Breast epithelium (tissue), 3 donors: Measurements from ENCODE around the gene GPC2.

Experiments used
- CTCF ChIP-seq, 3 donors: fragments of 450-650 bp; IDR thresholded peaks; one replicate each; pipeline ENCODE4 v1.5.1; 2016 to 2017; ENCODE audit warnings: antibody characterized with exemption in 3 of 3, mild to moderate bottlenecking in 3 of 3, moderate library complexity in 3 of 3
- POLR2AphosphoS5 ChIP-seq, 3 donors: sonication (generic); formaldehyde crosslinking; IDR thresholded peaks; one replicate each; pipeline ENCODE4 v1.6.1; 2017; ENCODE audit warnings: antibody characterized with exemption in 3 of 3

GRCh38 chr7:100128637-100128963, 48.6 kb downstream of the GPC2 start:
- no peak for TF ChIP-seq CTCF (IDR thresholded peaks at IDR 0.05)
- TF ChIP-seq POLR2AphosphoS5 (IDR thresholded peaks at IDR 0.05), result no peak
